CD4-positive, alpha-beta T cell treated with Interleukin-15 for 1 hour (primary cell): Measurements from ENCODE around the gene RPL29.
A peak's percentile ranks its signal among the peaks of the same experiment; 100 is the strongest.

Source experiments
- DNase-seq: peaks from one replicate; pipeline ENCODE4 v3.0.0-alpha.2; 2020

The RPL29 gene

DNA sequence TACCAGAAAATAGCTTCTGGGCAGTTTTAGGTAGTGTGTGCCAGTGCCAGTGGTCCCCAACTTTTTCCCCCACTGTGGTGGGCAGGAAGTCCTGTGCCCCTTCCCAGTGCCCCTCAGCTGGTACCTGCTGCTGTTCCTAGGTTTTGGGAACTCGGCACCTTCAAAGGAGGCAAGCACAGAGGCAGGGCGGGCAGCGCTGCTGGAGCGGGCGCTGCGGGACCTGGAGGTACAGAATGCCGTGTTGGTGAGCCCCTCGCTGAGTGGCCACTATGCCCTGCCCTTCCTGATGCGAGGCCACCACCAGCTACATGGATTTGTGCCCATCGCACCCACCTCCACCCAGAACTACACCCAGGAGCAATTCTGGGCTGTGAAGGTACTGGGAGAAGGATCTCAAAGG lies 15.4 kb downstream of the RPL29 start:
- DNase-seq: no peak

DNA sequence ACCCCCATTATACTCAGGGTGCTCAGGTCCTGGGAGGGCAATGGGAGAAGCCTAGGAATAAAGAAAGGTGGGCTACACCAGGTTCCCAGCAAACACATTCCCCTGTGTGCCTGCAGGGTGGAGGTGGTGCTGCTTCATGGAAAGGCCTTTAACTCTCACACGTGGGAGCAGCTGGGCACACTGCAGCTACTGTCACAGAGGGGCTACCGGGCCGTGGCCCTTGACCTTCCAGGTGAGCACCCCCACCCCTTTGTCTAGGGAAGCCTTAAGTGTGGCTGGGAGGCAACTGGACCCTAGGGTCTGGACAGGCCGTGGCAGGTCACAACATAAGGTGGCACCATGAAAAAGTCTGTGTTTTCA lies 17.6 kb downstream of the RPL29 start:
- DNase-seq: no peak

DNA sequence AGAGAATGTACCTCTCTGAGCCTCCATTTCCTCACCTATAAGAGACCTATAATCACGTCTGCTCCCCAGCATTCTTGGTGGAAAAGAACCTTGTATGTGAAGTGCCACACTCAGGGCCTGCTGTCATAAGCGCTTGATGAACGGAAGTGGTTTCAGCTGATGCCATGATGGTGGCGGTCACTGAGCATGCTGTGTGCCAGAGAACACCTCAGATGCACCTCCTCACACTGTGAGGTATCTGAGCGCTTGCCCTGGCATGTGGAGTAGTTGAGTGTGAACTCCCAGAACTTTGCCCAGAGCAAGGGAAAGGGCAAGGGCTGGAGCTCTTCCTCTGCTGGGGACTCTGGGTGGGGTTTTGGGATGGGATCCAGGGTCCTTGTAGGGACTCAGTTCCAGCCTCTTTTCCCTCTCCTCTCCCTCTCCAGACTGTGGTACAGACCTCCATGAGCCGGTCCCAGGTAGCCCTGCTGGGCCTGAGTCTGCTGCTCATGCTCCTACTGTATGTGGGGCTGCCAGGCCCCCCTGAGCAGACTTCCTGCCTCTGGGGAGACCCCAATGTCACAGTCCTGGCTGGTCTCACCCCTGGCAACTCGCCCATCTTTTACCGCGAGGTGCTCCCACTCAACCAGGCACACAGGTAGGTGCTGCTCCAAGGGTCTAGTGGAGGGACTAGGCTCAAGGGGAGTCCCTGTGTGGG lies 18.1 kb downstream of the RPL29 start:
- no peak for DNase-seq

DNA sequence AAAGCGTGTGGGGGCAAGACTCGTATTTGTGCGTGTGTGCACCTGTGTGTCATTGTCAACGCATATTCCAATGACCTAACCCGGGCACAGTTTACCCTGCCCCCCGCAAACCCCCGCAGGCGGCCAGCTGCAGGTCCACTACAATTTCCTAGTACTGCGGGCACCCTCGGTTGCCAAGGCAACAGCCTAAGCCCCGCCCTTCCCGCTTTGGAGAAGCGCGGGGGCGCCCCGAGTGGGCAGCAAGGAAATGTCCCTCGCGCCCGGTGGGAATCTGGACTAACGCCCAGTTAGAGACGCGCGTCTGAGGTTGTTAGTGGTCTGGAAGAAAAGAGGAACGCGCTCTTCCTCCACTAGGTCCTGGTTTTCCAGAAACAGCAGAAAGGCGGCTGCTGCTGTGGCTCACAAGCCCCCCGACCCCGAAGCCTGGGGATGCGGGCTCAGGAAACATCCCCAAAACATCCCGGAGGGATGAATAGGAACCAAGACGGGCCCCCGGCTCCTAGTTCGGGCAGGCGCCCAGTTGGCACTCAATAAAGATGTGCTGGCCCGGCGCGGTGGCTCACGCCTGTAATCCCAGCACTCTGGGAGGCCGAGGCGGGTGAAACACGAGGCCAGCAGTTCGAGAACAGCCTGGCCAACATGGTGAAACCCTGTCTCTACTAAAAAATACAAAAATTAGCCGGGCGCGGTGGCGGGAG lies 19.7 kb downstream of the RPL29 start:
- DNase-seq: peak; percentile 27

DNA sequence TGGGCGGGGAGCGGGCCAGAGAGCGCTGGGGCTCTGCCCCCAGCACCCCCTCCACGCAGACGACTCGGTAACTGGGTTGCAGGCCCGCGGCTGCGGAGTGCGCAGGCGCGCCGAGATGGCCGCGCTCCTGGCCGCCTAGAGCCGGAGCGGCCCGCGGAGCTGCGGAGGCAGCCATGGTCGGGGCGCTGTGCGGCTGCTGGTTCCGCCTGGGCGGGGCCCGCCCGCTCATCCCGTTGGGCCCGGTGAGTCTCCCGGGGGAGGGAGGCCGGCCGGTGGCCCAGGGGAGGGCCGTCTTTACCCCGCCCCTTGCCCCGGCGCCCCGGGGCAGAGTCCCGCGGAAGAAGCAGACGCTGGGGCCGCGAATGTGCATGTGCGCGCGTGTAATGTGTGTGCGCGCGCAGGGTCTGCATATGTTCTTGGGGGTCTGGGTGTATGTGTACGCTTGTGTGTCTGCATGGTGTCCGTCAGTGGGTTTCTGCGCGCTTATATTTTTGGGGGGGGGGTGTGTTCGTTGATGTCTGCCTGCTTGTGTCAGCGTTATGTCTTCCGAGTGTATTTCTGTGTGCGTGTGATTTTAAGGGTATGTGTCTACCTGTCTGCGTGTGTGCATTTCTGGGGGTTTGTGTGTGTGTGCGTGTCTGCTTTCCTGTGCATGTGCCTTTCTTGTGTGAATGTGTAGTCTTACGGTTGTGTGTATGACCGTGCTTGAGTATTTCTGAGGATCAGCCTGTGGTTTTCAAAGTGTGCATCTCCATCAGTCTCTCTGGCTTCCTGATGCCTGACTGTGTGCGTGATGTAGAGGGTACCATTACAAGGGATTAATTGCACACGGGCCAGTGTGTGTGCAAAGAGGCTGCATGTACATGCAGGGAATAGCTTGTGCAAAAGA lies 20.5 kb downstream of the RPL29 start, which contains the start of gene ABHD14A:
Gene ABHD14A, plus strand, starts transcription at position 102 of the 889 bp plus-strand sequence. Its CDS starts 72 bp downstream, at position 174.
- peak; percentile 80 for DNase-seq

DNA sequence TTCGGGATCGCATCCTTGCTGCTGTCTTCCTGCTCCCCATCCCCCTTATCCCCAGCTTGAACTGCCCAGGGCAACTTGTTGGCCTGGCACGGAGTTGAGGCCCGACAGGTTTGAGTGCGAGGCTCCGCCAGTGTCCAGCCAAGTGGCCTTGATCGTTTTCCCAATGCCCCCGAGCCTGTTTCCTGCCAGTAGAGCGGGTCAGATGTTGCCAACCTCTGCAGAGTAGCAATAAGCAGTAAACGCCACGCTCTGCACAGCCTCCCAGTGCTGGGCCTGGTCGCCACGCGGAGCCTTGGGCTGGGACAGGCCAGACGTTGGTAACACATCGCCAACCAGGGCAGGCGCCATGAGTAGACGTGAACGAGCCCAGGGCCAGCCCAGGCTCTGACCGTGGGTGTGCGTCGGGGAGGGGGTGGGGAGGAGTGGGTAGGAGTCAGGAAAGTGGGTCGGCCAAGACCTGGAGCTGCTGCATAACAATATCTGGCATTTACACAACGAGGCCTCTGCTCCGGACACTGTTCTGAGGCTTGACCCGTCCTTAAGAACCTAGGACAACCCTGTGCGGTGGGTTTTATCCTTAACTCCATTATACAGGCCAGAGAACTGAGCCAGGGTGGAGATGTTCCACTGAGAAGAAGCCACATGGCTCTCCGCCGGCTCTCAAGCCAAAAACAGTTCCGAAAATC lies 21.3 kb downstream of the RPL29 start:
- no peak for DNase-seq

DNA sequence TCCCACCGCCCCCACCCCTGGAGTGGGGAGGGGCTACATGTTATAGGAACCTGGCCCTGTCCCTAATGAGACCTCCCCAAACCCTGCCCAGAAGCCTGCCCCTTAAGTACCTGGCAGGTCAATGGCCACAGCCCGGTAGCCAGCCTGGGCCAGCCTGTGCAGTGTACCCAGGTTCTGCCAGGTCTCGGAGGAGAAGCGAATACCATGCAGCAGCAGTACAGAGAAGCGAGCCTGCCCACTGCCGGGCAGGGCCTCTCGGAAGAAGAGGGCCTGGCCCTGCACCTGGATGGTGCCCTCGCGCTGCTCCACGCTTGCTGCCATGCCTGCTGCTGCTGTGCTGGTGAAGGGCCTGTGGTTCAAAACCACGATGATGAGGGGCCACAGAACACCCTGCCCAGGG lies 24.3 kb downstream of the RPL29 start:
- DNase-seq: no peak

DNA sequence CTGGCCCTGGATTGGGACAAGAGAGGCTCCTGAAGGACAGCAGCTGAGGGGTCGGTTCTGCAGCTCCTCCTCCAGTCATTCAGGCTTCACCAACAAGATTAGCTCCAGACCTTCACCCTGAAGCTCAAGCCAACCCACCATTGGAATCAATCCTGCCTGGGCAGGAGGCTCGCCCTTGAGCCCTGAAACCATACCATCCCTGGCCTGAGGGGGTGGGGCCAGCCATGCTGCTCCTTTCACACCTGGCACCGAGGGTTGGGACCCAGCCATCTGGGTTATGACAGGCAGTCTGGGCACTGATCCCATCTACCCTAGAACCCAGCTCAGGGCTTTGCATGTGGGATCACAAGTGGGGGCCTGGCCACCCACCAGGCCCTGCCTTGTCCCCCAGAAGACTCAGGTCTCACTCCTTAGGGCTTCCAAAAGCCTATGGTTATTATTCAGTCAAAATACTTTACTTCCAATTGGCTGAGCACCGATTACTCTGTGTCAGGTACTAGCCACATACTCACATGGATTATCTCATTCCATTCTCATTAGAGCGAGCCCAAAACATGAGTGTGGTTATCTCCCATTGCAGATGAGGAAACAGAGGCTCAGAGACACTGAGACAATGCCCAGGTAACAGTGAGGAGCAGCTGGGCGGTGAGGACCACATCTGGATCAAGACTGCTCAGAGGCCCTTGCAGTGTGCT lies 24.9 kb downstream of the RPL29 start:
- DNase-seq: no peak

DNA sequence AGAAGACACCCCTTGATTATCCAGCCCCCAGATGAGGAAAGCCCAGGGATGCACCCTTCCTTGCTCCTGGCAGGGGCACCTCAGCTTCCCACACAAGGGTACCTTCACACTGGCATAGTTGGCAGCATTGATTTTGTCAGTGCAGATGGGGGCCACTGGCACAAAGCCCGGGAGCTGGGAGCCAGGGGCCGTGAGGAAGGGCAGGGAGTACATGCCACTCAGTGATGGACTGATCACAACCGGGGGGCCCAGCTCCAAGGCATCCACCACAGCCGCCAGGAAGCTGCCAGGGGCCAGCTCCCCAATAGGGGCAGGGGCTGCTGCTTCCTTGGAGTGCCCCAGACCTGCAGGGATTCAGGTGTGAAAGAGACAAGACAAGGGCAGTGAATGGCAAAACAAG lies 25.9 kb downstream of the RPL29 start:
- DNase-seq: no peak

DNA sequence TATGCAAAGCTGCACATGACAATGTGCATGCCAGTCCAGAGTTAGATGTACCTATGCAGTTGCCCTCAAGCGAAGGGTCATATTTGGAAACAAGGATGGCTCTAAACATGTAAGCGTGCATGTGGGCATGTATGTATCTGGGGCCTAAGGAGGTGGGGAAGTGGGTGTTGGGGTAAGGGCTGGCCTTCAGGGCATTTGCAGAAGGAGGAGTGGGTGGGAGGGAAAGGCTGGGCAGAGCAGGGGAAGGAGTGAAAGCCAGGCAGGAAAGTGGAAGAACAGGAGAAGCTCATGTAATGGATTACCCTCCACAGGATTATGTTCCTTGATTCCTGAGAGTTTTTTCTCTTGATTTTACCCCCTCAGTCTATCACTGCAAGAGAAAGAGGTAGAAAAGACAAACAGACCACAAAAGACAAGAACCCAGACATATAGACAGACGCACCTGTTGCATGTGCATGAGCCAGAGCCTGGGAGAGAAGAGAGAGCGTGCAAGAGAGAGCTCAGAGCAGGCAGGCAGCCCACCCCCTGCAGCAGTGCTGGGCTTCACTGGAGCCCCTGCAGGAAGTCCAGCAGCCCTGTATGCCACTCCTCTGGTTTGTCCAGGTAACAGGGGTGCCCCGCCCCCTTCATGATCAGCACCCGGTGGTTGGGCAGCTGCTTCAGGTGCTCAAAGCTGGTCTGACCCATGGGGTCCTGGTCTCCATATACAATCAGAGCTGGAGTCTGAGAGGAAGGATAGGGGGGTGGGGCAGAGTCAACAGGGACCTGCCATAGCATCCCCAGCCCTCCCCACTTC lies 26.6 kb downstream of the RPL29 start:
- no peak for DNase-seq

DNA sequence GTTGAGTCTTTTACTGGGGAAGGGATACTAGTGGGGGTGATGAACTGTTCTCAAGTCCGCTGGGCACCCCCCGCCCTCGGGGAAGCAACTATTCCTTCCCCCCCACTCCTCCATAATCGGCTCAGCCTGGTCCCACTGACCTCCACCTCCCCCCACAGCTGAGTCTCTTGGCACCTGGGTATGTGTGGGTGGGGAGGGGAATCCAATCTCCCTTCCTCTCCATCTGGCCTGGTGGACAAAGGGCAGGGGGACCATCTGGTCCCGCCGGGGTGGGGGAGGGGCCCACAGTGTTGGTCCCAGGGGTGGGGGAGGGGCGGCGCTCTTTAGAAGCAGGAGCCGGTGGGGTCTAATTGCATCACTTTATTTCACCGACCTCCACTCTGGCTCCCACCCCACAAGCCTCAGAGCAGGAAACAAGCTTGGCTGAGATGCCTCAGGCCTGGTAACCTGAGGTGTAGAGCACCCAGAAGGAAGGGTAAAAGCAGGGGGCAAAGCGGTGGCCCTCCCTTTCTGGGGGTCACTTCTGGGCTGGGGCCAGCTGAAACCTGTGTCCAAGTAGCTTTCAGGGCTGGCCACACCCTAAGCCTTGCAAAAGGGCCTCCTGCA lies 27.4 kb downstream of the RPL29 start:
- DNase-seq: no peak

DNA sequence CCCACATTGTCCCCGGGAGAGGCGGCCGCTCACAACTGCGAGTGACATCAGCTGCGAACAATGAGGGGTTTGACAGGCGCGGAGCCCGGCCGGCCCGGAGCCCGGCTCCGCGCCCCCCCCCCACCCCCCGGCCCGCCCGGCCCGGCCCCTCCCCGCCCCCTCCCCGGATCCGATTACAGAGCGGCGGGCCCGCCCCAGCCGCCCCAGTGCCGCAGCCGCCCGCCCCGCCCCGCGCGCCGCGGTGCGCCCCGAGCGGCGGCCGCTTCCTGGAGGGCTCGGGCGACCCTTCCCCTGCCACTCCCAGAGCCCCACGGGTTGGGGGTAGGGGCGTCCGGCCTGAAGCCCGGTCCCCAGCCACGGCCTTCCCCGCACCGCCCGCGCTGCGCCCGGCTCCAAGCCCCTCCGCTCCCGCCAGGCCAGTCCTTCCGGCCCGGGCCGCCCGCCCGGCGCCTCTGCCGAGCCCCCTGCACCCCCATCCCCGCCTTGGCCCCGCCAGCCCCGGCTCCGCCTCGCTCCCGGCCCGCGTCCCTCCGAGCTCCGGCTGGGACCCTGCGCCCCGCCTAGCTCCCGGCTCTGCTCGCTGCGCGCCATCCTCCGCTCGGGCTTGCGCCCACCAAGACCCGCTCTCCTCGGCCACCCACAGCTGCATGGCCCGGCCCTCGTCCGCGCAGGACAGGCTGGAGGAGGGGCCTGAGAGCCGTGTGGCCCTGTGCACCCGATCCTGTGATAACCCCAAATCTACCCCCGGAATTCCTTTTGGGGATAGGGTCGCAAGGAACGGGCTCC lies 28.1 kb downstream of the RPL29 start, which contains the start of gene PCBP4:
Gene PCBP4, minus strand, starts transcription at position 71 of the 786 bp plus-strand sequence. CDS start 6,214 bp downstream, outside the sequence.
- no peak for DNase-seq

DNA sequence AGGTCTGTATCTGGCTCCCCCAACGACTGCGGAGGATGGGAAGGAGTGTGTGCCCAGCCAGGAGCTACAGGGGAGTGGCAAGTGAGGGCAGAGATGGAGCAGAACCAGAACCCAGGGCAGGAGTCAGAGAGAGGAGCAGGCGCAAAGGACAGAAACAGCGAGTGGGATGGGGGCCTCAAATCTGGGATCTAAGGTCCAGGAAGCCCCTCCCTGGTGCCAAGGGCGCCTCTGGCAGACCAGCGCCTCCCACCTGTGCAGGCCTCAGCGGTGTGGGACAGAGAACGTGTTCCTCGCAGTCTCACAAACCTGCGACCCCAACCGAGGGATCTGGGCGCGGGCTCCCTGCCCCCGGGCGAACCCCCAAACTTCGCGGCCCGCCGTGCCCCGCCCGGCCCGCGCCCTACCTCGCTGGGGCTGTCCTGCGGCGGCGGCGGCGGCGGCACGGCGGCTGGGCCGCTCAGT lies 28.7 kb downstream of the RPL29 start:
- DNase-seq: no peak

DNA sequence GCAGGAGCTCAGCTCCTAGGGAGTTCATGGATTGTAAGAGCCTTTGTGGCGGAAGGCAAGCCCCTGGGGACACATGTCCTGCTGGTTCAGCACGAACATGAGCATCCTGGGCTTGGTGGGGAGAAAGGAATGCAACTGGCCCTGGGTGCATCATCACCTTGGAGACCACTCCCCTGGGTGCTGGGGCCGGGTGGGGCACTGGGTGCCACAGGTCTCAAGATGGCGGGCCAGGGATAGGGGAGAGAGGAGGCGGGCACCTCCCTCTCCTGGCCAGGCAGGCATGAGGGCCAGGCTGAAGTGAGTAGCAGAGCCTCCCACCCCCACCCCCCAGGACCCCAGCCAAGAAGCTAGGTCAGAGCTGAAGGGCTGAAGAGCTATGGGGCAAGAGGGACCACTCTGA lies 29.2 kb downstream of the RPL29 start:
- no peak for DNase-seq

DNA sequence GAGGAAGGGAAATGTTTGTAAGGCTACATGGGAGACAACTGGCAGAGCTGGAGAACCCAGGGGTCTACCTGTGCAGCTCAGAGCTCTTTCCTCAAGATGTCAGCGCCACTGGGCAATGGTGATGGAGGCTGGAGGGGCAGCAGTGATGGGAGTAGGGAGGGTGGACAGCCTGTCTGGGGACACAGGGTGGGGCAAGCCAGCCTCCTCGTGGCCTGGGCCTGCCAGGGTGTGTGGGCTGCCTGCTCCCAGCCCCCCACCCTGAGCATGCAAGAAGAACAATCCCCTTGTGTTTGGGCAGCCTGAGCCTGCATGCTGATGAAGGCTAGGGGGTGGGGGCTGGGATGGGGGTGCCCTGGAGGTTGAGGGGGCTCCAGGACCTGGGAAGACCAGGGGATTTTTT lies 29.7 kb downstream of the RPL29 start:
- DNase-seq: no peak

DNA sequence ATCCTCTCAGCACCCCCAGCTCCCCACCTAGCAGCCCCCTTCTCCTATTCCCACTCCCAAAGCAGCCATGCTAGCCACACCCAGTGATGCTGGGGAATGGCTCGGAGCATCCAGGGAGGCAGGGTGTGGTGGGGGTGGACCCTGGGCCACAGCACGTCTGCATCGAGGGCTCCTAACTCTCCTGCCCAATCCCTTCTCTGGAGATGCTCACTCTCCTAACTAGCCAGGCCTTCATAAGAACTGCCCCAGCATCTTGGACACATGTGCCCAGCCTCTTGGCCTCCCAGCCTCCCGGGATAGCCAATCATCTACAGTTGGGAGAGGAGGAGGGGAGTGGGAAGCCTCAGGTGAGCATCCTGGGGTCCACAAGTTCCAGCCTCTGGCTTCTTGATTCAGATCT lies 31.2 kb downstream of the RPL29 start:
- DNase-seq: no peak

DNA sequence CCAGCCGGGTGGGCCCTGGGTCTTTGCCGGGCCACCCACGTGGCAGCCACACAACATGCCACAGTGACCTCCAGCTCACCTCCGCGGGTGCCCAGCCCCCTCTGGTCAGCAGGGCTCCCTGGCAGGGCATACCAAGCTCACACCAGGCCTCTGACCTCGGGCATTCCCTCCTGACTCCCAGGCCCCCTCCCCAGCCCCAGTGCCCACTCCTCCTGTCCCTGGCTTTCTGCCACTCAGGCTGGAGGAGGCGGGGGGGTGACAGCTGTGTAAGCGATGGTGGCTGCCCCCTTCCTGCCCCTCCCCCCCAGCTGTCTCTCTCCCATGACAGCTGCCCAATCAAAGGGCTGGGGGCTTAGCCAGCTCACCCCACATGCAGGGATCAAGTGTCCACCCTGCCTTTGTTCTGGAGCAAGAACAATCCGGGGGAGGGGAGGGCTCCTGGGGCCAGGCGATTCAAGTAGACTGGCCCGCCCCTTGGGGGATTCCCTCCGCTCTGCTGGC lies 31.7 kb downstream of the RPL29 start:
- DNase-seq: no peak

DNA sequence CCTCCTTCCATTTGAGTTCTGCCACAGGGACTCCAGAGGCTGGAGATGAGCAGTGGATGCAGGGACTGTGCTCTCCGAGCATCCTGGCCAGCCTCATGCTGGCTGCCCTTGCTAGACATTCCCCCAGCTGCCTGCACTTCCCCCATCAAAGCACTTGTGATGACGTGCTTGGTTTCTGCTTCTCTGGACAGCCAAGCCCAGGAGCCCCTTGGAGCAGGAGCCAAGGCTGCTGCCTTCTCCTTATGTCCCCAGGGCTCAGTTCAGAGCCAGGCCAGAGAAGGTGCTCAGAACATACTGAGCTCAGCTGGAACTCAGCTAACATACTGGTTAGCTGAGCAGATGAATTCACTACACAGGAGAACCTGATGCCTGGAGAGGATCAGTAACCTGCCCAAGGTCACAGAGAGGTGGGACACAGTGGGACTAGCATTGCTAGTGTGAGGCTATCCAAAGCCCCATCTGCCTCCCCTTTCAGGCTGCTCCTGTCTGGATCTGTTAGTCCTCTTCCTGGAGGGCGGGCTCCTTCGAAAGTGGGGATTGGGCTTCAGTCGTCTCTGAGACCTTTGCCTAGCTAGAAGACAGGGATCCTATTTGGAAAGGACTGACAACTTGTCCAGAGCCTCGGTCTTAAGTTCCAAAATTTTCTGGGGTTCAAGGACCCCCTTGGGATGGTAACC lies 32.7 kb downstream of the RPL29 start:
- DNase-seq: no peak
